Endothelial cell of umbilical vein (primary cell): ENCODE results near the gene CPVL.

Source experiments
- CTCF ChIP-seq, 2 donors: IDR thresholded peaks; 1 replicate in 1 of 2; 2 replicates in 1 of 2; pipeline ENCODE4 v1.5.1; 2011; ENCODE audit warnings: low read length in 2 of 2, mild to moderate bottlenecking in 2 of 2, moderate library complexity in 2 of 2, control low read depth in 1 of 2, inconsistent platforms in 1 of 2, low read depth in 1 of 2; ENCODE audit not compliant: insufficient read depth in 1 of 2; ENCODE audit errors: extremely low read depth in 1 of 2
- EZH2 ChIP-seq: IDR thresholded peaks from 2 replicates; pipeline ENCODE4 v1.6.1; 2012; ENCODE audit warnings: borderline replicate concordance, low read depth, mild to moderate bottlenecking, moderate library complexity, low read length, inconsistent platforms; ENCODE audit not compliant: severe bottlenecking
- JUN ChIP-seq: IDR thresholded peaks from 2 replicates; pipeline ENCODE4 v1.6.1; 2011; ENCODE audit warnings: borderline replicate concordance, low read depth; ENCODE audit not compliant: insufficient read length, insufficient read depth
- MAX ChIP-seq: IDR thresholded peaks from 2 replicates; pipeline ENCODE4 v1.6.1; 2011; ENCODE audit not compliant: insufficient read depth, insufficient read length
- MYC ChIP-seq: IDR thresholded peaks from one replicate; pipeline ENCODE4 v1.6.1; 2011; ENCODE audit warnings: mild to moderate bottlenecking, low read depth, low read length
- POLR2A ChIP-seq: IDR thresholded peaks from 2 replicates; pipeline ENCODE4 v1.6.1; 2012; ENCODE audit warnings: low read depth, mild to moderate bottlenecking, control low read depth, low read length
- POLR2AphosphoS5 ChIP-seq: IDR thresholded peaks from 2 replicates; pipeline ENCODE4 v1.6.1; 2012; ENCODE audit warnings: low read depth, mild to moderate bottlenecking, control low read depth, low read length, moderate library complexity; ENCODE audit not compliant: insufficient read depth

- no peak for TF ChIP-seq CTCF (IDR thresholded peaks at IDR 0.05; ENCODE audit: extremely low read depth in 1 of 2, insufficient read depth in 1 of 2, low read depth in 1 of 2, low read length in 2 of 2)
- TF ChIP-seq POLR2A, result no peak
- no peak for TF ChIP-seq EZH2
- TF ChIP-seq POLR2AphosphoS5, result no peak
- TF ChIP-seq MAX, result no peak
- TF ChIP-seq MYC, result no peak
- TF ChIP-seq JUN, result no peak
These were observed 1.5 kb upstream of the CPVL start for GRCh38 chr7:29147821-29148220.
